Vagina (tissue), 2 donors: ENCODE measurements around the gene ADAMTS2.
"Not testable (repeated sequence)": the region's sequence is repeated elsewhere in the genome, so short reads cannot be mapped to it uniquely, and the experiment has no call there.

Experiments used
- POLR2A ChIP-seq, 2 donors: fragments of 450-650 bp; IDR thresholded peaks; one replicate each; pipeline ENCODE4 v1.6.1; 2017; ENCODE audit warnings: antibody characterized with exemption in 2 of 2, mild to moderate bottlenecking in 2 of 2, moderate library complexity in 2 of 2
- POLR2AphosphoS5 ChIP-seq, 2 donors: sonication (generic); formaldehyde crosslinking; IDR thresholded peaks; one replicate each; pipeline ENCODE4 v1.9.0; 2017; ENCODE audit warnings: antibody characterized with exemption in 2 of 2, mild to moderate bottlenecking in 2 of 2, low read depth in 1 of 2; ENCODE audit not compliant: insufficient read depth in 1 of 2
- TF ChIP-seq, protein P1 (sequence below), 3 experiments: fragments of 450-650 bp in 2 of 3; fragments of 200-600 bp in 1 of 3; sonication (generic) in 1 of 3; IDR thresholded peaks; one replicate each; pipeline ENCODE4 v1.5.1; 2017 to 2019; ENCODE audit warnings: antibody characterized with exemption in 3 of 3, mild to moderate bottlenecking in 2 of 3, moderate library complexity in 2 of 3

GRCh38 chr5:179101282-179101681, 244.0 kb downstream of the ADAMTS2 start:
- TF ChIP-seq, protein P1, sequence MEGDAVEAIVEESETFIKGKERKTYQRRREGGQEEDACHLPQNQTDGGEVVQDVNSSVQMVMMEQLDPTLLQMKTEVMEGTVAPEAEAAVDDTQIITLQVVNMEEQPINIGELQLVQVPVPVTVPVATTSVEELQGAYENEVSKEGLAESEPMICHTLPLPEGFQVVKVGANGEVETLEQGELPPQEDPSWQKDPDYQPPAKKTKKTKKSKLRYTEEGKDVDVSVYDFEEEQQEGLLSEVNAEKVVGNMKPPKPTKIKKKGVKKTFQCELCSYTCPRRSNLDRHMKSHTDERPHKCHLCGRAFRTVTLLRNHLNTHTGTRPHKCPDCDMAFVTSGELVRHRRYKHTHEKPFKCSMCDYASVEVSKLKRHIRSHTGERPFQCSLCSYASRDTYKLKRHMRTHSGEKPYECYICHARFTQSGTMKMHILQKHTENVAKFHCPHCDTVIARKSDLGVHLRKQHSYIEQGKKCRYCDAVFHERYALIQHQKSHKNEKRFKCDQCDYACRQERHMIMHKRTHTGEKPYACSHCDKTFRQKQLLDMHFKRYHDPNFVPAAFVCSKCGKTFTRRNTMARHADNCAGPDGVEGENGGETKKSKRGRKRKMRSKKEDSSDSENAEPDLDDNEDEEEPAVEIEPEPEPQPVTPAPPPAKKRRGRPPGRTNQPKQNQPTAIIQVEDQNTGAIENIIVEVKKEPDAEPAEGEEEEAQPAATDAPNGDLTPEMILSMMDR (IDR thresholded peaks at IDR 0.05), result not testable (repeated sequence)
- TF ChIP-seq POLR2A (IDR thresholded peaks at IDR 0.05); POLR2AphosphoS5 (IDR thresholded peaks at IDR 0.05; ENCODE audit: insufficient read depth in 1 of 2, low read depth in 1 of 2): not testable (repeated sequence)
